SK-N-MC (cell line): Measurements from ENCODE around the gene SEMA4D.

Experiments used
- EZH2 ChIP-seq: fragments of 200-600 bp; sonication (generic); IDR thresholded peaks from one replicate; pipeline ENCODE4 v1.6.1; 2017; ENCODE audit warnings: antibody characterized with exemption
- FOXP2 ChIP-seq: optimal IDR thresholded peaks from 2 replicates; pipeline ENCODE3; 2011; ENCODE audit warnings: mild to moderate bottlenecking, moderate library complexity; ENCODE audit not compliant: insufficient read depth; ENCODE audit errors: extremely low read length, control extremely low read depth

DNA sequence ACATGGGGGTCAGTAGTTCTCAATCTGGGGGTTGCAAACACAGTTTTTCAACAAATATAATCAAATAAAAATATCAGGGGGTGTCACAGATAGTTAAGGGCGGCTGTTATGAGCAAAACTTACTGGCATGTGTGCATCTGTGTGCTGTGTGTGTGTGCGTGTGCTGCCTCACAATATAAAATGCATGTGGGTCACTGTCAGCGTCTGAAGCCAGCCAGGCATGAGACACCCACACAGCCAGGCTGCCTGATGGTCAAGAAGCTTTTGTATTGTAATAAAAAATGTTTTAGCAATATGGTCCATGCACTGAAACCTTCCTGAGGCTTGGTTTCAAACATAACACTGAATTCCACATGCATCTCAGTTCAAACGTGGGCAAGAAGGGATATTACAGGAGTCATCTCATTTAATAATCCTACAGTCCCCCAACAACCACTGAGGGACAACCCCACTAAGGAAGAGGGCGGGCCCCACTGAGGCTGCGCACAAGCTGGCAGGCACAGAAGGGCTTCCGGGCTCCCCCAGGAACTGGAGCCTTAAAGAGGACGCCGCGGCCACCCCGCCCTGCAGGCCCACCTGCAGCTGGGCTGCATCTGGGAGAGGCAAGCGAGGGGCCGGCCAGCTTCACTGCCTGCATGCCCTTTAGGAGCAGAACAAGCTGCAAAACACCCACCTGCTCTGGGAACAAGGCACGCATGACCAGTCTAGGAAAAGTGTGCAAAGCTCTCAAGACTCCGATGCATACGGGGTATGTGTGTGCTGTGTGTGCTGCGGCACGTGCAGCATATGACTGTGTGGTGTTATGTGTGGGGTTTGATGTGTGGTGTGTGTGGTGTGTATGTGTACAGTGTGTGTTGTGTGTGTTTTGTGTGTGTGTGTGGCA is 14.1 kb downstream of the SEMA4D start:
- TF ChIP-seq EZH2 (no peak), FOXP2 (no peak)
